Fibroblast of lung (primary cell): ENCODE results near the gene BCAS1. TPM values are rescaled to one million over a fixed set of nuclear protein-coding genes. Genes with fewer than 3 reads are reported as not detected.
"Not testable (repeated sequence)": the region's sequence is repeated elsewhere in the genome, so short reads cannot be mapped to it uniquely, and the experiment has no call there.

Experiments
- DNase-seq, 2 donors: peaks; one replicate each; pipeline versions ENCODE4 v3.0.0 to v3.0.0-alpha.2; 2010; ENCODE audit warnings: low read depth in 2 of 2
- H2AFZ ChIP-seq: 2 replicates; pipeline ENCODE4 v1.5.1; 2012; ENCODE audit warnings: low read length, control low read depth, inconsistent platforms
- H3K27ac ChIP-seq: 2 replicates; pipeline ENCODE4 v1.5.1; 2011; ENCODE audit warnings: low read length, control low read depth; ENCODE audit not compliant: insufficient read depth
- H3K27me3 ChIP-seq: 2 replicates; pipeline ENCODE4 v1.5.1; 2011; ENCODE audit warnings: mild to moderate bottlenecking, low read length; ENCODE audit not compliant: control insufficient read depth, insufficient read depth
- H3K36me3 ChIP-seq: 2 replicates; pipeline ENCODE4 v1.5.1; 2011; ENCODE audit warnings: low read length; ENCODE audit not compliant: control insufficient read depth, insufficient read depth
- H3K4me1 ChIP-seq: 2 replicates; pipeline ENCODE4 v1.5.1; 2011; ENCODE audit warnings: low read length; ENCODE audit not compliant: control insufficient read depth, insufficient read depth; ENCODE audit errors: extremely low read depth
- H3K4me2 ChIP-seq: 2 replicates; pipeline ENCODE4 v1.5.1; 2011; ENCODE audit warnings: low read length, control low read depth; ENCODE audit not compliant: insufficient read depth; ENCODE audit errors: extremely low read depth
- H3K4me3 ChIP-seq, 4 experiments: fragments of 200-600 bp in 1 of 4; sonication (generic) in 1 of 4; replicated peaks in 1 of 4; 2 replicates each; pipeline ENCODE4 v1.5.1; 2011 to 2016; ENCODE audit warnings: low read length in 4 of 4, low read depth in 3 of 4, mild to moderate bottlenecking in 3 of 4, control low read depth in 2 of 4, inconsistent platforms in 1 of 4, mixed read lengths in 1 of 4; ENCODE audit not compliant: insufficient read depth in 1 of 4; ENCODE audit errors: control extremely low read depth in 1 of 4
- H3K79me2 ChIP-seq: 2 replicates; pipeline ENCODE4 v1.5.1; 2012; ENCODE audit warnings: mild to moderate bottlenecking, low read length, inconsistent platforms; ENCODE audit not compliant: control insufficient read depth, insufficient read depth
- H3K9ac ChIP-seq: 2 replicates; pipeline ENCODE4 v1.5.1; 2011; ENCODE audit warnings: mild to moderate bottlenecking, low read length, control low read depth; ENCODE audit not compliant: insufficient read depth
- H3K9me3 ChIP-seq: 2 replicates; pipeline ENCODE4 v1.5.1; 2012; ENCODE audit warnings: low read depth, low read length; ENCODE audit not compliant: control insufficient read depth, insufficient read depth
- H4K20me1 ChIP-seq: 2 replicates; pipeline ENCODE4 v1.5.1; 2011; ENCODE audit warnings: low read length; ENCODE audit not compliant: control insufficient read depth, insufficient read depth; ENCODE audit errors: extremely low read depth
- EZH2 ChIP-seq: IDR thresholded peaks from 2 replicates; pipeline ENCODE4 v1.5.1; 2012; ENCODE audit warnings: low read length, control low read depth, mild to moderate bottlenecking; ENCODE audit errors: missing control alignments
- polyA plus RNA-seq, 2 donors: library from polyadenylated mRNA; depleted of rRNA in 1 of 2; stranded (reverse) in 1 of 2; unstranded in 1 of 2; fragments of >200 nt; gene quantifications; 2 replicates each; pipeline ENCODE4 v1.2.1, GENCODE V29; 2011 to 2012; ENCODE audit warnings: missing spikeins in 1 of 2
- total RNA-seq: library from RNA; depleted of rRNA; stranded (reverse); fragments of >200 nt; gene quantifications from 2 replicates; pipeline ENCODE4 v1.2.1, GENCODE V29; 2014
- TF ChIP-seq, protein P1 (sequence below), 2 donors: IDR thresholded peaks in 1 of 2; conservative IDR thresholded peaks in 1 of 2; 1 replicate in 1 of 2; 2 replicates in 1 of 2; pipeline ENCODE4 v1.5.1; 2011 to 2012; ENCODE audit warnings: low read length in 2 of 2, control low read depth in 1 of 2, inconsistent platforms in 1 of 2, low read depth in 1 of 2, mild to moderate bottlenecking in 1 of 2

BCAS1 gene
- total and polyA plus RNA-seq, 2 donors (not counting 1 experiment from before 2014, with no cell fraction given): 0.17 TPM; not detected in 1

GRCh38 chr20:53974785-53975555 lies 95.4 kb downstream of the BCAS1 start:
- no peak for DNase-seq
- H3K4me2 ChIP-seq: no peak overlapping the region
- H3K4me3 ChIP-seq: no peak overlapping the region
- TF ChIP-seq, protein P1, sequence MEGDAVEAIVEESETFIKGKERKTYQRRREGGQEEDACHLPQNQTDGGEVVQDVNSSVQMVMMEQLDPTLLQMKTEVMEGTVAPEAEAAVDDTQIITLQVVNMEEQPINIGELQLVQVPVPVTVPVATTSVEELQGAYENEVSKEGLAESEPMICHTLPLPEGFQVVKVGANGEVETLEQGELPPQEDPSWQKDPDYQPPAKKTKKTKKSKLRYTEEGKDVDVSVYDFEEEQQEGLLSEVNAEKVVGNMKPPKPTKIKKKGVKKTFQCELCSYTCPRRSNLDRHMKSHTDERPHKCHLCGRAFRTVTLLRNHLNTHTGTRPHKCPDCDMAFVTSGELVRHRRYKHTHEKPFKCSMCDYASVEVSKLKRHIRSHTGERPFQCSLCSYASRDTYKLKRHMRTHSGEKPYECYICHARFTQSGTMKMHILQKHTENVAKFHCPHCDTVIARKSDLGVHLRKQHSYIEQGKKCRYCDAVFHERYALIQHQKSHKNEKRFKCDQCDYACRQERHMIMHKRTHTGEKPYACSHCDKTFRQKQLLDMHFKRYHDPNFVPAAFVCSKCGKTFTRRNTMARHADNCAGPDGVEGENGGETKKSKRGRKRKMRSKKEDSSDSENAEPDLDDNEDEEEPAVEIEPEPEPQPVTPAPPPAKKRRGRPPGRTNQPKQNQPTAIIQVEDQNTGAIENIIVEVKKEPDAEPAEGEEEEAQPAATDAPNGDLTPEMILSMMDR (conservative IDR thresholded peaks at IDR 0.05 in 1 of 2, IDR thresholded peaks at IDR 0.05 in 1 of 2; ENCODE audit: low read depth in 1 of 2, low read length in 2 of 2): no peak
- no peak for TF ChIP-seq EZH2
- no peak overlapping the region for H3K9ac ChIP-seq
- H3K27ac ChIP-seq: no peak overlapping the region
- H3K36me3 ChIP-seq: no peaks in the 10 kb centered on the region
- no peaks in the 10 kb centered on the region for H3K9me3 ChIP-seq
- no peaks in the 10 kb centered on the region for H3K27me3 ChIP-seq
- H2AFZ ChIP-seq: no peak overlapping the region
- H3K79me2 ChIP-seq: no peaks in the 10 kb centered on the region
- H3K4me1 ChIP-seq: no peaks in the 10 kb centered on the region
- no peaks in the 10 kb centered on the region for H4K20me1 ChIP-seq

DNA sequence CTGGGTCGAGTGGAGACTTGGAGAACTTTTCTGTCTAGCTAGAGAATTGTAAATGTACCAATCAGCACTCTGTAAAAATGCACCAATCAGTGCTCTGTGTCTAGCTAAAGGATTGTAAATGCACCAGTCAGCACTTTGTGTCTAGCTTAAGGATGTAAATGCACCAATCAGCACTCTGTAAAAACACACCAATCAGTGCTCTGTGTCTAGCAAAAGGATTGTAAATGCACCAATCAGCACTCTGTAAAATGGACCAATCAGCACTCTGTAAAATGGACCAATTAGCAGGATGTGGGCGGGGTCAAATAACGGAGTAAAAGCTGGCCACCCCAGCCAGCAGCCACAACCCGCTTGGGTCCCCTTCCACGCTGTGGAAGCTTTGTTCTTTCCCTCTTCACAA lies 96.5 kb downstream of the BCAS1 start:
- not testable (repeated sequence) for H3K27me3 ChIP-seq, H3K36me3 ChIP-seq, H3K4me3 ChIP-seq, H3K79me2 ChIP-seq, H4K20me1 ChIP-seq, H3K9ac ChIP-seq, H3K27ac ChIP-seq, H3K9me3 ChIP-seq, H2AFZ ChIP-seq, H3K4me2 ChIP-seq, DNase-seq, H3K4me1 ChIP-seq

DNA sequence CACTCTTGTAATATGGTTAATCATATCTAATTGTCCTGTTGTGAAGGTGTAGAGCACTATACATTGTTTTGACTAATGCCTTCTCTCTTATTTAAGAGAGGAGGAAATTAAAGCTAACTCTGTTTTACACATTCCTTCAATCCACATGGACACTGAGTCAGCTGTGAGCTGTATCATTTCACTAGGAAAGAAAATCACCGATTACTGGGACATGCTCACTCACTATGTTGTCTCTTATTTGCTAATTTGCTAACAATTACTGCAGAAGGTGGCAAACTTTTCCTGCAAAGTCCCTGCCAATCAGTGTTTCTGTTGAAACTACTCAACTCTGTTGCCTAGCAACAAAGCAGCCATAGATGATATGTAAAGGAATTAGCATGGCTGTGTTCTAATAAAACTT lies 98.2 kb downstream of the BCAS1 start:
- no peaks in the 10 kb centered on the region for H3K36me3 ChIP-seq
- H4K20me1 ChIP-seq: no peaks in the 10 kb centered on the region
- DNase-seq: no peak
- no peak overlapping the region for H2AFZ ChIP-seq
- H3K79me2 ChIP-seq: no peaks in the 10 kb centered on the region
- H3K9ac ChIP-seq: no peak overlapping the region
- no peaks in the 10 kb centered on the region for H3K4me1 ChIP-seq
- TF ChIP-seq, protein P1 (conservative IDR thresholded peaks at IDR 0.05 in 1 of 2, IDR thresholded peaks at IDR 0.05 in 1 of 2; ENCODE audit: low read depth in 1 of 2, low read length in 2 of 2): no peak
- TF ChIP-seq EZH2: no peak
- H3K4me3 ChIP-seq: no peak overlapping the region
- no peaks in the 10 kb centered on the region for H3K9me3 ChIP-seq
- no peak overlapping the region for H3K4me2 ChIP-seq
- no peak overlapping the region for H3K27ac ChIP-seq
- no peaks in the 10 kb centered on the region for H3K27me3 ChIP-seq
